ENCODE data around the gene FAM83C.
A peak's percentile ranks its signal among the peaks of the same experiment; 100 is the strongest.

DNA sequence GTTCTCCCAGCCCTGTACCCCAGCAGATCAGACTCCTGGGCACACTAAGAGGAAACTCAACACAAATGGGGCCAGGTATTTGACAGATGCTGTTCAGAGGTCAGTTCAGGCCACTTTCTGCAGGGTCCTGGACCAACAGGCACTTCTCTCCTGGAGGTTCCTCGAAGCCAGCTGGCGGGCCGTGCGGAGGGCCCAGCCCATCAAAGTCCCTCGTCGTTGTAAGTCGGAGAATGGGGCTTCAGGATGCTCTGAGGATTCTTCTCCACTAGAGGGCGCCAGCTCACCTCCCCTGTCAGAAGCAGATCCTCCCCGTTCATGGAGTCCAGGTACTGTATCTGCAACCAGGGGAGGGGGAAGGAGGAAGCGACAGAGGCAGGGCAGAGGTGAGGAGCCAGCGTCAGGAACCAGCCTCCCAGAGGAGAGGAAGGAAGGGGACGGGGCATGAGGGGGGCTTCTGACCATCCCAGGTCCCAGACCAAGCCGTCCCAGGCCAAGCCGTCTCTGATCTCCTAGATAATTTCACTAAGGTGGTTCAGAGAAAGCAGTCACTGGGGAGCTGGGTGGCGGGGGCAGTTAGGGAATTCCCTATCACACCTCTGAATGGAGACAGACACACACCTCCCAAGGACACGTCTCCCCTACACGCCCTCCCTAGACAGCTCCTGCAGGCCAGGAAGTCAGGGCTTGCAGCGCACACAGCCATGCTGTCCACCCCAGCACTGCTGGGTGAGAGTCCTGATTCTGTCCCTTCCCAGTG is 11.7 kb upstream of the FAM83C start:
- TF ChIP-seq CTCF (IDR thresholded peaks at IDR 0.05; ENCODE audit: low read depth, low read length): peak; percentile 98
- TF ChIP-seq EZH2phosphoT487 (IDR thresholded peaks at IDR 0.05; ENCODE audit: low read depth): no peak

All from OCI-LY3 (cell line).